GM19467 (cell line): Measurements from ENCODE around the gene IMPA2.

Experiments used
- ATAC-seq: cut with Tn5 transposase; IDR thresholded peaks from one replicate; pipeline ENCODE4 v1.9.1; 2021; ENCODE audit warnings: mild to moderate bottlenecking, moderate library complexity; ENCODE audit not compliant: unreplicated experiment

Gene IMPA2

DNA sequence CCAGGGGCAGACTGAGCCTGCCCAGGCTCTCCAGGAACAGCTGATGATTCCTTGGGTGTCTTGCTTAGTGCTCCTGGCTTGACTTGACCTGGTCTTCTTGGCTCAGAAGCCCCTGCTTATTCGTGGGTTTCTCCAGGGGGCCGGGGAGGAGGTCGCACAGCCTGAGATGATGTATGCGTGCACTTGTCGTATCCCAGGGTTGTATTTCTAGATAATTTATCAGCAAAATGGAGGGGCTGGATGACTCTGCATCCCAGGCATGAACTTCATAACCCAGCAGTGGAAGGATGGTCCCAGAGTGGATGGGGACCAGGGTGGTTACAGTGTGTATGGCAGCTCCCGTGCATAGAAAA, 25.2 kb downstream of the IMPA2 start:
- no peak for ATAC-seq

DNA sequence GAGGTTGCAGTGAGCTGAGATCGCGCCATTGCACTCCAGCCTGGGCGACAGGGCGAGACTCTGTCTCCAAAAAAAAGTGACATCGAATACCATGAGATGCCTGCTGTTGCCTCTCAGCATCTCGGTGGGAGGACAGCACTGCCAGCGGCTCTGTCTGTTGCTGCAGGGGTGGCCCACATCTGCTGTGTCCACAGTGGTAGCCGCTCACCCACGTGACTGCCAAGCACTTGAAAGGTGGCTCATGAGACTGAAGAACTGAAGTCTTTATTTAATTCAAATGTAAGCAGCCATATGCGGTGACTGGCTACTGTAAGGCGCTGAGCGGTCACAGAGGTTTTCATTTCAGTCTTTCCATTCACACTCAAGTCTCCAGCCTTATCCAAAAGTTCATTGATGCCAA, 25.8 kb downstream of the IMPA2 start:
- no peak for ATAC-seq

DNA sequence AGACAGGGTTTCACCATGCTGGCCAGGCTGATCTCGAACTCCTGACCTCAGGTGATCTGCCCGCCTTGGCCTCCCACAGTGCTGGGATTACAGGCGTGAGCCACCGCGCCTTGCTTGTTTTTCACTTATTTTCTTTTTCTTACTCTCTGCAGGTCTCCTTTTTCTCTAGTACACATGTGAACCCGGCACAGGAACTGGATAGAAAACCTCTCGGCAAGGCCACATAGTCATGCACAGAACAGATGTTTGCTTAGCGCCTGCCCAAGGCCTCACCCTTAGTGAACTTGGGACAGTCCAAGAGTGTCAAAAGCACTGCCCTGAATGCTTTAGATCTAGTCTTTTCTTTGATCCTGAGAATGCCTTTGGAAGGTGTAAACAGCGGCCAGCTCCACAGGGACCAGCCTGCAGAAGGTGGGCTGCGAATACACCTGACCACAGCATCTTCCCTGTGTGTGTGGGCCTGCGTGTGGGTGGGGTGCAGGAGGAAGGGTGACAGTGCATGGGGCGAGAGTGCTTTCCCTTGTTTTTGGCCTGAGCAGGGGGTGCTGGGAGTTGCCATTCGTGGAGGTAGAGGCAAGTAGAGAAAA, 27.0 kb downstream of the IMPA2 start:
- no peak for ATAC-seq

DNA sequence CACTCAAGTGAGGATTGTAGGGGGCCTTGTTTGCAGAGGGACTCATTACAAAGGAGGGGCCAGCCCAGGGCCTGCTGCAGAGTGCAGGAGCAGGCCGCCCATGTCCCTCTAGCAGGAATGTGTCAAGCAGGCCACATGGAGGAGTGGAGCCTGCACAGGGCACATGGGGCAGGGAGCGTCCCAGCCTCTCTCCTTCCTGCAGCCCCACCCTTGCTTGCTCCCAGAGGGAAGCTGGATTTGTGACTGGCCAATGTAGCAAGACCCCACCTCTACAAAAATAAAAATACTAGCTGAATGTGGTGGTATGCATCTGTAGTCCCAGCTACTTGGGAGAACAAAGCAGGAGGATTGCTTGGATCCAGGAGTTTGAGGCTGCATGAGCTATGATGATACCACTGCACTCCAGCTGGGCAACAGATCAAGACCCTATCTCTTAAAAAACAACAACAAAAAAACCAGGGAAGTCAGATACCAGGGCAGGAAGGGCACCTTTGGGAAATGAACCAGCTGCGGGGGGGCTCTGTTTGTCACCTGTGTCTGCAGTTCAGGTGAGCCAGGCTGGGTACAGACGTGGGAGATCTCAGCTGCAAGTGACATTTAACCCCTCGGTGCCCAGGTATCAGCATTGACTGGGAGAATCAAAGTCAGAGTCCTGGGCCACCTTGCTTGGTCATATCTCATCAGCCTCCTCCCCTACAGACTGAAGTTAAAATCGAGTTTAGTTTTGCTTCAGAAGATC, 27.7 kb downstream of the IMPA2 start:
- ATAC-seq: no peak

DNA sequence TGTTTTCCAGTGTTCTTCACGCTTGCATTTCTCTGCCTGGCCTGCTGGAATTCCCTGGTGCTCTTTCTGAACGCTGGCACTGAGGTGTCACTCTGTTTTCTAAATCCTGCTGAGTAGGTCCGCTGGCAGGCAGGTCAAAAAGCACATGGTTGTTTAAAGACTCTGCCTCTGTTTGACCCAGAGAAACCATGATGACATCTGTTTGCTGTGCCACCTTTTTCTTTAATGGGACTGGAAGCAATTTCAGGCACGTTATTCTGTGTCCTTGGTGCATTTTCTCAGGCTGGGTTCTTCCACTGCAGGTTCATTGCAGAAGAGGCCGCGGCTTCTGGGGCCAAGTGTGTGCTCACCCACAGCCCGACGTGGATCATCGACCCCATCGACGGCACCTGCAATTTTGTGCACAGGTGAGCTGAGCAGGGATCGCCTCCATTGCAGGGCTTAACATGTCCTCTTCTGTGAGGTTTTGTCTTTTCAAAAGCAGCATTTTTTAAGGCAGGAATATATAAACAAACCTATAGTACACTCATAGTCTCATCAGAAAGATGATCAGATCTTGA, 28.4 kb downstream of the IMPA2 start:
- no peak for ATAC-seq

DNA sequence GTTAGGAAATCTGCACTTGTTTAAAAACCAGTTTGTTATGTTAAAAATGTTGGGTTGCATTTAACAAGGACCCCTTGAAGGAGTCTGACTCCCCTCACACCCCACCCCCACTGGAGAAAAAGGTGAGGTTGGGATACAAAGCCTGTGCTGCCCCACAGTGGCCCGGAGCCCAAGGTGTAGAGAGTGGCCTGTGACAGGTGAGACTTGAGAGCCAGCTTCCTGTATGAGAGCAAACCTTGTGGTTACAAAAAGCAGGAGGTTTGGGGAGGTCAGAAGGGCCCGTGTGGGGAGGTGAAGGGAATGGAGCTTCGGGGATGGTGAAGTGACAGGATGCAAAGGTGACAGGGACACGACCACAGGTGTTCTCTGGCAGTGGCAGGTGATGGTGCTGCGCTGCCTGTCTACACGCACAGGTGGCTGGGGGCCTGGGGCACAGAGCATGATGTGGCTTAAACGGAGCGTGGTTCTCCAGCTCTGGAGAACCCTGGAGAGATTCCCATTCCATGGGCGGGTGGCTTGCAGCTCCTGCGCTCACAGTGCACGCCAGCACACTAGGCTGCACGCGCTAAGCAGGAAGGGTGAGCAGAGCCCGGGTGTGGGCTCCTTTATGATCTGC, 29.0 kb downstream of the IMPA2 start:
- no peak for ATAC-seq

DNA sequence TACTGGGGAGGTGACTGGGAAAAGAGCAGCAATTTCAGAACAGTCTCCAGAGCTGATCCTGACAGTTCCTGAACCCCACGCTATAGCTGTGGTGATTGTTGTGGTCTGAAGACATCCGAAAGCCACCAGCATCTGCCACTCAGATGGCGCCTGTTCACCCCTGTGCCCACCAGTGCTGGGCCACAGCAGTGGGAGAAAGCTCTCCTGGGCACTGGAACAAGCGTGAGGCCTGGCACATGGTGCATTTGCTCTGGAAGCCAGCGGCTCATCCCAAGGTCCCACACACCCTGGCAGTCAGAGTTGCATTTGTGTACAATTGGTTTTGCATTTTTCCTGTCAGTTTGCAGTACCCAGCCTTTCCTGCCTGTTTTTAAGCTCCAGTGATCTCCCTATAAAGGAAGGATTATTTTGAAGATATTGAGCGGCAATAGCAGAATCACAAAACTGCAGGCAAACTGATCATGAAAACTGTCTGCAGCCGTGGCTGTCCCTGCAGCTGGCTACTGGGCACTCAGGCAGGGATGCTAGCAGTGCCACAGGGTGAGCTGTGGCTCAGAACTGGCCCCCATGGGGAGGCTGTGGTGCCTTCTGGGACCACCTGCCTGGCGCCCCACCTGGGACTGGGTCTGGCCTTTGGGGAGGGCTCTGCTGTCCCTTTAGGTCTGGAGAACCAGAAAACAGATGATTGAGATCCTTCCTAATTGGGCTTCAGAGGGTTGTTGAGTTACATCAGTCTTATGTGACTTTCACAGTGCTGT, 30.1 kb downstream of the IMPA2 start:
- no peak for ATAC-seq

DNA sequence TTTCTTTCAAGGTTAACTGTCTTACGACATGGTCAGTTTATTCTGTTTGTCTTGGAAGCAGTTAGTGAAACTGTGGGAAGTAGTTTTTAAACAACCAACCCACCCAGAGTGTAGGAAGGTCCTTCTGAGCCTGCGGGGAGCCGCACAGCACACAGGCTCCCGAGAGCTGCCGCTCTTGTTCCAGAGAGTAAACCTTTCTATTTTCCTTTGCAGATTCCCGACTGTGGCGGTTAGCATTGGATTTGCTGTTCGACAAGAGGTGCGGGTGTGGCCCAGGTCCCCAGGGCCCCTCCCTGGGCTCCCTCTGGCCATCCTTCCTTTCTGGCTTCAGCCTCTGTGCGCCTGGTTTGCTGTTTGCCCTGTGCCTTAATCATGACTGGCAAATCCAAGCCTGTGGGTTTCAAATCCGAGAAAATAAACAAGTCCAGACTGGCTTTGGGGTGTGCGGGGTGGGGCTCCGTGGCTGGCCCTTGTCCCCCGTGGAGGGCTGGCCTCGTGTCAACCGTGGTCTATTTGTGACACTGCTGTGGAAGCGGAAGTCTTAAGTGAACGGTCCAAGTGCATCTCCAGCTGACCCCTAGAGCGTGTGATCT, 30.7 kb downstream of the IMPA2 start:
- no peak for ATAC-seq

DNA sequence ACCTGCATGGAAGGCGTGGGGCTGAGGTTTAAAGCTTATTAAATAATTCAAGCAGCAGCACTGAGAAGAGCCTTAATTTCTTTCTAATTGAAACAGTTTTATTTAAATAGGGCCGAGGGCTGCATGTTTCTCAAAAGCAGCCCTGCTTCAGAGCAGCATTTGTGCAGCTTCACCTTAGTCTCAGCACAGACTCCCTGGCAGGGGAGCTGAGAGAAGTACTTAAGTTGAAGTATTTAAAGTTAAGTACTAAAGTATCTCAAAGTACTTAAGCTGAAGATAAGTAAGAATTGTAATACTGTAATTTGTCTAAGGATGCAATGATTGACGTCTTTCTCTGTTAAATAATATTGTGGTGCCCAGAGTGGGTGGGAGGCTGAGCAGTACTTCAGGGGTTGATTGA, 31.4 kb downstream of the IMPA2 start:
- ATAC-seq: no peak

DNA sequence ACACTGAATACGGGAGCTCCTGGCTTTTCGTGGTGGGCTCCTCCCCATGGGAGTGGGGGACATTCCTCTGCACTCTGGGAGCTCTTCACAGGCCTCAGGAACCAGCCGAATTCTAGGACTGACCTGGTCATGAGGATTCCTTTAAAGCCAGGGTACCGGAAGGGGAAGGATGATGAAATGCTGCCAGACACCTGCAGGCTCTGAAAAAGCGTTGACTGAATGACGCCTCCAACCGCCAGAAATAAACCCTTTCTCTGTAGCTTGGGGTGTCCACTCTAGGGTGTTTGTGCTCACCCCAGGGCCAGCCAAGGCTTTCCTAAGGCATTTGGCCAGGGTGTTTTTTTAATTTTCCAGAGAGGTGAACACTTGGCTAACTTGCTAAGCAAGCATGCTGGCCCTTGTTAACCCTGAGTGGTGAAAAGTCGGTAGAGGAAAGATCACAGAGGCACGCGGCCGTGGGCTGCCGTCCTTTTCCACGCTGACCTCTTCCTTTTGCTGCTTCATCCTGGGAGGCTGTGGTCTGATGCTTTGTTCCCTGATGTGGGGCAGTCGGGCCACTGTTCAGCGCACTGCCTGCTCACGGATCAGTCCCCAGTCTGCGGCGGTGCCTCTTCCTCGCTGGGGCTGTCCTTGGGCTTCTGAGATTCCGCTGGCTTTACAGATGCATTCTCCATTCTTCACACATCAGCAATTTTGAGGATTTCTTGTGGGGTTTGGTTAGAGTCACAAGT, 32.0 kb downstream of the IMPA2 start:
- no peak for ATAC-seq

DNA sequence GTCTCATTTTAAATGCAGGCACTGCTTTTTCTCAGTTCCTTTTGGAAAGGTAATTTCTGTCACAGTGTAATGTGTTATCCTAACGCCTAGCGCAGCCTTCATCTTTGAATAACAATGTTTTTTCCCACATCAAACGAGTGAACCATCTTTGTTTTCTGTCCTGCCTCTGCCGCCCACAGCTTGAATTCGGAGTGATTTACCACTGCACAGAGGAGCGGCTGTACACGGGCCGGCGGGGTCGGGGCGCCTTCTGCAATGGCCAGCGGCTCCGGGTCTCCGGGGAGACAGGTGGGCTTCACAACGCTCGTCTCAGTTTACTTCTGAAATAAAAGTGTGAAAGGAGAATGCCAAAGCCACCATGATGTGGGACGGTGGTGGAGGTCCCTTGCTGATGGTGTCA, 32.8 kb downstream of the IMPA2 start:
- ATAC-seq: no peak

DNA sequence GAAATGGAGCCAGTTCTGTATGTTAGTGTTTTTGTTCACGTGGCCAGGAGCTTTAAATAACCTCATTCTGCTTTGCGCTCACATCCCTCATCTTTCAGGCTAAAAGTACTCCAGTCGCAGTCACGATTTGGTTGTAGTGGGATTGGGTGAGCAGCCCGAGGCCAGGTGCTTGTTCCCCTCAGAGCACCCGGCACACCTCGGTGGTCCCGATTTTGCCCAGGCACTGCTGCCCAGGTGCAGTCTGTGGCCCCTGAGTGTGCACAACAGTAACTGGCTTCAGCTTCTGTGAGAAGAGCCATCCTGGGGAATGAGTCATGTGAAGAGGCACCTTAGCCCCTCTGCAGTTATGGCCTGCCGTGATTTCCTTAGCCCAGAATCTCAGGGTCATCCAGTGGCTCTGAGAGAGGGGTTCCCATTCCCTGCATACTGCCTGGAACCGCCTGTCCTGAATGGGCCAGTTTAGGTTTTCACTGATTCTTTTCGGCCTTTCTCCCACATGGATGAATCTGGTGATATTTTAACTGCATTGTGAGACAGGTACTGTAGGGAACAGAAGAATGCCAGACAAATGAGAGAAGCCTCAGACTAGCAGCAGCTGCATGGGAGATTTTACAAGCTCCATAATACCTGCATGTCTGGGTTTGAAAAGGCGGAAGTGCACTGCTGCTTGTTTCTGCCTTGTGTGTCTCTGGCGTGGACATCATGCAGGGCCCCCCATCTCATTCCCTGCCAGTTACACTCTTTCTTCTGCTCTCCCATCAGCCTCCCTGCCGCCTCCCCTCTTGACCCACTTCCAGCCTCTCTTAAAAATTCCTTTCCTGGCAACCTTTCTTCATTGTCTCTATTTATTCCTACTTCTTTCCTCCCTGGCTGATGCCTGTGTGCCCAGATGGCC, 33.5 kb downstream of the IMPA2 start:
- ATAC-seq: no peak

DNA sequence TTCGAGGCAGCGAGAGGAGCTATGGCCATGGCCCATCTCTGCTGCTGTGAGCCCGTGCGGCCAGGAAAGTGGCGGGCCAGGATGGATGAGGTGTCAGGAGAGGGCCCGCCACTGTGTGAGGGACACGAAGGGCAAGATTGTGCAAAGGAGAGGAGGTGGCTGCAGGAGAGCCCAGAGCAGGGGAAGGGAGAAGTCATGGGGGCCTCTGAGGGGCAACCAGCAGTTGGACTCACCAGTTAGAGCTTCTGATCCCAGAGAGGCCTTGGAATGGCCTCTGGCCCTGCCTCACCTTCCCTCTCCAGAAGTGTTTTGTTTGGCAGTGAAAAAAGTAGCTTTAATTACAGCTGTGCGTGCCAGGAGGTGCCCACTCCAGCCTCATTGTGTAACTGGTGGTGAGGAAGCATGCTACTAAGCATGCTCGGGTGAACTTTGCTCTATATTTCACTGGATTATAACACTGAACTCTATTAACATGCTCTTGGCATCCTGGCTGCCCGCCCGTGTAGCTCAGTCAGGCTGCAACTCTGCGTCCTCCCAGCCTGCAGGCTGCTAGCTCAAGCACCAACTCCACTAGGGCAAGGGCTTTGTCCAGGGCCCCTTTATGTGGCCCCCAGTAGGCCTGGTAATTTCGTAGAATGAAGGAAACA, 34.2 kb downstream of the IMPA2 start:
- no peak for ATAC-seq

DNA sequence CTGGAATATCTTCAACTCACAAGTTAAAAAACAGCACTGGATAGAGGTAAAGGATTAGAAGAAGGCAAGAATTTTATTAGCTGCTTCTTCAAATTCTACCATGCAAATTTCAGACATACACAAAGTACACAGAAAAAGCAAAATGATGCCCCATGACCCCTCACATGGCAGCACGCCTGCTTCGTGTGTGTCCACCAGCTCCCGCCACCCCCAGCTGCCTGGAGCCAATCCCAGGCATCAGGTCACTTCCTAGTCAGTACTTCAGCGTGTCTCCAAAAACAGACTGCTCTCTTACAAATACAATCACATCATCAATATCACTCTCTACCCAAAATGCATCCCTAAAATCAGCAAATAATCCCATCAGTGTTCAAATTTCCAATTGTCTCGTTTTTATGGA, 35.8 kb downstream of the IMPA2 start:
- ATAC-seq: no peak

DNA sequence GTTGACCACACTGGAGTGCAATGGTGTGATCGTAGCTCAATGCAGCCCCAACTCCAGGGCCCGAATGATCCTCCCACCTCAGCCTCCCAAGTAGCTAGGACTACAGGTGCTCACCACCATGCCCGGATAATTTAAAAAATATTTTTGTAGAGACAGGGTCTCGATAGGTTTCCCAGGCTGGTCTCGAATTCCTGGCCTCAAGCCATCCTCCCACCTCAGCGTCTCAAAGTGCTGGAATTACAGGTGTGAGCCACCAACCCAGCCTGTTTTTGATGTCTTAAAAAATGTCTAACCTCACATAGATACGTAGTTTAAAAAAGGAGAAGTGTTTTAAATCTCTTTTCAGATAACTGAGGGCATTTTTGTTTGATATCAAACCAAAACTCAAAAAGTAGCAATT, 37.6 kb downstream of the IMPA2 start:
- ATAC-seq: no peak

DNA sequence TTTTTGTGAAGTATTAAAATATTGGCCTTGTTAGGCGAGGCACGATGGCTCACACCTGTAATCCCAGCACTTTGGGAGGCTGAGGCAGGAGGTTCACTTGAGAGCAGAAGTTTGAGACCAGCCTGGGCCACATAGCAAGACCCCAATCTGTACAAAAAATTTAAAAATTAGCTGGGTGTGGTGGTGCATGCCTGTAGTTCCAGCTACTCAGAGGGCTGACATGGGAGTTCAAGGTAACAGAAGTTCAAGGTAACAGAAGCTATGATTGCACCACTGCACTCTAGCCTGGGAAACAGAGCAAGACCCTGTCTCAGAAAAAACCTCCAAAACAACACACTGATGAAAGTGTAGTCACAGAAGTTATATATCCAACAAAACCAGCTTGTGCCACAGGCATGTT, 39.8 kb downstream of the IMPA2 start:
- no peak for ATAC-seq

DNA sequence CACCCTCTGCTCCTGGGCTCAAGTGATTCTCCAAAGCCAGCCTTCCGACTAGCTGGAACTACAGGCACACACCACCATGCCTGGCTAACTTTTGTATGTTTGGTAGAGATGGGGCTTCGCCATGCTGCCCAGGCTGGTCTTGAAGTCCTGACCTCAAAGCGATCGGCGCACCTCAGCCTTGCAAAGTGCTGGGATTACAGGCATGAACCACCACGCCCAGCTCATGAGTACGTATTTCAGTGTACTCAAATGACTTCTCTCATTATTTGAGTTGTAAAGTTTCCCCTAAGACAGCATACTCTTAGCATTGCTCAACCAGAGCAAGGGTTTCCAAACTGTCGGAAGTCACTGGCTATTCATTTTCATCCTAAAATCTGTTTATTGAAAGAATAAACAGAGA, 40.3 kb downstream of the IMPA2 start:
- ATAC-seq: no peak

DNA sequence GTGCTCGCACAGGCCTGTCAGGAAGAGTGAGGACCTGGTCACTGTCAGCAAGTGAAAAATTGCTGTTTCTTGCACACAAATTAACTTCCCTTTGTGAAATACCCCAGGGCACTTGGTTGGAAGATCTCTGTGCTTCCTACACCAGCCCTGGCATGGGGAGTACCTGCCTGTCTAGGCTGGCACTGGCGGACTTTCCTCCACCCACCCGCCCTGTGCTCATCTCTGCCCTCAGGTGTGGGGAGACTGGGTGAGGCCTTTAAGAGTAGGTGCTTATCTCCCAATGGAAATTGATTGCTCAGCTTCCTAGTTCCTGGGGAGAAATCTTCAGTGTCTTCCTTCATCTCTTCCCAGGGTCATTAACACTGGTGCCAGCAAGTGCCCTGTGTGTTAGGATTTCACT, 42.1 kb downstream of the IMPA2 start:
- no peak for ATAC-seq

DNA sequence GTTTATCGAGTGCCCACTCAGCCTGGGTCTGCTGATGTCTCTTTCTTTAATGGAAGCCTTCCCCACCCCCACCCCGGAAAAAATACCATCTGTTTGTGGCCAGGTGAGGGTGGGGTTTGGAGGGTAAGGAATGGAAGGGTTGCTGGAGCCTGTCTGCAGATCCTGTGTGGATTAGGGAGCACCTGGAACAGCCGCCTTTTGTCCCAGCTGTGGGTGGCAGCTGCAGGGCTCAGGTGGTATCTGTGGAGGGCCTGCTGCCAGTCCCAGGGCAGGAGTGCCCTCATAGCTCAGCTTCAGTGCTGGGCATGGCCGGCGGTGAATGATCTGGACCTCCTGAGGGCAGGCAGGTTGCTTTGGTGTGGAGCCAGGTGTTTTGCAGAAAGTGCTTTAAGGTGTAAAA, 45.3 kb downstream of the IMPA2 start:
- no peak for ATAC-seq
